Smooth muscle cell of the brain vasculature (primary cell): ENCODE data around the gene CCDC97.
"Not testable (repeated sequence)": the region's sequence is repeated elsewhere in the genome, so short reads cannot be mapped to it uniquely, and the experiment has no call there.

Experiments
- DNase-seq: peaks from one replicate; pipeline ENCODE4 v3.0.0-alpha.2; 2012; ENCODE audit warnings: low read depth, low spot score

The CCDC97 gene

GRCh38 chr19:41363753-41364523 is 54.0 kb downstream of the CCDC97 start, which contains the start of gene B9D2:
B9D2 (minus strand) TSS chr19:41364149; CDS start chr19:41363519, 630 bp downstream.
- DNase-seq: peak; percentile 97

GRCh38 chr19:41364524-41365391 is 54.8 kb downstream of the CCDC97 start:
- no peak for DNase-seq

- no peak for DNase-seq
Measured at GRCh38 chr19:41366089-41366488, 56.1 kb downstream of the CCDC97 start.

GRCh38 chr19:41367848-41368301 is 57.9 kb downstream of the CCDC97 start:
- no peak for DNase-seq

GRCh38 chr19:41369769-41370168 is 59.8 kb downstream of the CCDC97 start:
- no peak for DNase-seq

DNA sequence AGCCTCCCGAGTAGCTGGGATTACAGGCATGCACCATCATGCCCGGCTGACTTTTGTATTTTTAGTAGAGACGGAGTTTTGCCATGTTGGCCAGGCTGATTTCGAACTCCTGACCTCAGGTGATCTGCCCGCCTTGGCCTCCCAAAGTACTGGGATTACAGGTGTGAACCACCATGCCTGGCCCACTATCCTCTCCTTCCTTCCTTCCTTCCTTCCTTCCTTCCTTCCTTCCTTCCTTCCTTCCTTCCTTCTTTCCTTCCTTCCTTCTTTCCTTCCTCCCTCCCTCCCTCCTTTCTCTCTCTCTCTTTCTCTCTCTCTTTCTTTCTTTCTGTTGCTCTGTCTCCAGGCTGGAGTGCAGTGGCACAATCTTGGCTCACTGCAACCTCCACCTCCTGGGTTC is 61.1 kb downstream of the CCDC97 start:
- DNase-seq: not testable (repeated sequence)

- no peak for DNase-seq
Measured at GRCh38 chr19:41371541-41371940, 61.6 kb downstream of the CCDC97 start.

DNA sequence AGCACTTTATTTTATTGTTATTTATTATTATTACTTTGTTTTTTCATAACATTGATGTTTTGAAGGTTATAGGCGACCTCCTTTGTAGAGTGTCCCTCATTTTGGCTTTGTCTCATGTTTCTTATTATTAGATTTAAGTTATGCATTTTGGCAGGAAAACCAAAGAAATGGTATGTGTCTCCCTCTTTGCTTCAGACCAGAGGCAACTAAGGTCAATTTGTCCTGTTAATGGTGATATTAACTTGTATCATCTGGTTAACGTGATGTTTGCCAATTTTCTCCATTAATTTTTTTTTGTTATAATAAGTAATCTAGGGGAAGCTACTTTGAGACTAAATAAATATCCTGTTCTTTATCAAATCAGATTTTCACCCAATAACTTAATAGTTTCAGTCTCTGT is 62.5 kb downstream of the CCDC97 start:
- no peak for DNase-seq

- DNase-seq: peak; percentile 93
Measured at GRCh38 chr19:41373993-41374392, 64.0 kb downstream of the CCDC97 start.
